T-helper 22 cell (primary cell): ENCODE measurements around the gene KRTAP6-2.

Experiments
- DNase-seq: peaks from one replicate; pipeline ENCODE4 v3.0.0-alpha.2; 2020; ENCODE audit warnings: low read depth

Gene KRTAP6-2

GRCh38 chr21:30567617-30568016, 31.1 kb downstream of the KRTAP6-2 start:
- DNase-seq = no peak

DNA sequence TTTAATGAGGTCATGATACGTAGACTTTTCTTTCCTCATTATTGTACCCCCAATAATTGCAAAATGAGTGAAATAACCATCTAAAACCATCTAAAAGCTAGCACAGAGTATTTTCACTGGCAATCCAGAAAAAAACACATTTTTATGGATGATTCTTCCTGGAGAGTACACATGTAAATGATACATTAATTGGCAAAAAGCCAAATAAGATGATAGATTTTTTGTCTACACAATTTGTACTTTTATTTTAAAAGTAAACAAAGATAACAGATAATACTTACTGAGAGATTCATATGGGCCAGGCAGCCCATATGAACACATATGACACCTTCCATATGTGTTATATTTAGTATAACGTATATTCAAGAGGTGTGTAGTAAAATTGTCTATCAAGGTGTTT, 35.1 kb downstream of the KRTAP6-2 start:
- DNase-seq = no peak

DNA sequence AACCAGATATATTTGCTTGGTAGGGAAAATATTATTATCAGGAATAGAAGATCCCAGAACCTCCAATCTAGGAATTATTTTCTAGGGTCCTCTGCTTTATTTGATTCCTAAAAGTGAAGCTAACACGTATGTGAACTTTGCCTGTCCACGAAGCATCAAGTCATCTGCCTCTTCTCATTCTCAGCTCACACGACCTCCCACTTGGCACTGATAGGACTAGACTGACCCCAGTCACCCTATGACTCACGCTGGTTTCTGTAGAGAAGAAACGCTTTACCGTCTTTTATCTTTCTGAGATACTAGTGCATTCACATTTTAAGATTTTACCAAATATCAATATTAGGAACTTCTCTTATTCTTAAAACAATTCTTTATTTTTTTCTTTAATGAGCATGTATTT, 35.6 kb downstream of the KRTAP6-2 start:
- no peak for DNase-seq

DNA sequence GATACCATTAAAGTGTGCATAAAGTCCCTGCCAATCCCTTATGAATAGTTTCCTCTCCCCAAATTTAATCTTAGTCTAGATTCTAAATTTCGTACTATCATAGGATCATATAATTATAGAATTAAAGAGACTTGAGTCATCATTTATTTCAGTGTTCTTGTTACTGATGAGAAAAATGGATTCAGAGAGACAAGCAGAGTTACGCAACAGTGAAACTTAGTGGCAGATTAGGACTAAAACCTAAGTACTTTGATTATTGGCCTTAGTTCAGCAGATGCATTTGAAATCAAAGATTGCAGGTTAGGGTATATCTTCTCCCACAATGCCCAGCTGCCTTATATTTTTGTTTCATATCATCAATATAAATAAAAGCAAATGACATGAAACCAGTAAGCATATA, 36.7 kb downstream of the KRTAP6-2 start:
- DNase-seq = no peak

GRCh38 chr21:30561264-30561895, 37.3 kb downstream of the KRTAP6-2 start, which contains the start of gene KRTAP19-7:
Gene KRTAP19-7 (minus strand): TSS chr21:30561314. CDS start chr21:30561289, 25 bp downstream.
- no peak for DNase-seq

- no peak for DNase-seq
Measured at GRCh38 chr21:30555095-30555494, 43.6 kb downstream of the KRTAP6-2 start.

DNA sequence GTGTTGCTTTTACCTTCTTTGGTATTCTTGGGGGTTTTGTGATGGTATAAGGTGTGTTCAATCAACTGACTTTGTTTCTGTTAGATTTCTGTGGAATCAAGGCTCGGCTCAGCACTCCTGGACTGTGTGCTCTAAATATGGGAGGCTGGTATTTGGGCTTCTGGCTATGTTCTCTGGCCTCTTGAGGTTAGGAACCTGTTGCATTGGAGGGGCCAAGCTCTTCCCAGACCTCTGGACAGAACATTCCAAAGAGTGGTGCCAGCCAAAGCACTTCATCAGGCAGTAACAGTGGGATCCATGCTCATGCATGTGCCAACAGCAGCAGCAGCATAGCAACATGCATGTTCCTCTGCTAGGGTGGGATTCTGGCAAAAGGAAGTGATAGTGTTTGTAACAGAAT, 45.9 kb downstream of the KRTAP6-2 start:
- no peak for DNase-seq
